K562 (cell line): ENCODE results near the gene ZNF23. TPM values are rescaled to one million over a fixed set of nuclear protein-coding genes. Genes with fewer than 3 reads are reported as not detected.

Experiments used
- ATAC-seq: fragments of 200-7000 bp; cut with Tn5 transposase; 3 replicates; pipeline ENCODE4 v1.9.1; 2020; ENCODE audit warnings: moderate library complexity
- BruUV-seq: library from RNA; stranded (reverse); fragments of 400-500 nt; replicated peaks from 2 replicates; lab custom pipeline; 2021; lab: Mats Ljungman, UMichigan
- CTCF ChIA-PET: fragments of 300-600 bp; formaldehyde crosslinking; extraction: SDS; loops from one replicate; lab custom pipeline; 2021; ENCODE audit warnings: low intra/inter-chr PET ratio; lab: Yijun Ruan, JAX
- POLR2A ChIA-PET: fragments of 300-600, 350-650 bp; sonication (Branson Sonifier 250); formaldehyde crosslinking; extraction: SDS; loops from one replicate; lab custom pipeline; 2021; ENCODE audit warnings: antibody characterized with exemption, inconsistent platforms; lab: Yijun Ruan, JAX
- DNase-seq, 4 experiments: peaks; one replicate each; pipeline versions ENCODE4 v3.0.0 to v3.0.0-alpha.2; 2011 to 2018; ENCODE audit warnings: low spot score in 3 of 4, mixed read lengths in 3 of 4; ENCODE audit errors: extremely low read depth in 1 of 4
- FAIRE-seq: peaks from 2 replicates; lab custom pipeline; 2011; peaks lifted over from hg19 to GRCh38; lab: Jason Lieb, UNC
- H2AFZ ChIP-seq: 2 replicates; pipeline ENCODE4 v1.6.0; 2011; ENCODE audit warnings: low read depth, low read length, control low read depth, inconsistent platforms
- H3K27ac ChIP-seq: fragments of 200-600 bp; 3 replicates; pipeline ENCODE4 v1.8.0; 2011; ENCODE audit warnings: low read depth, mild to moderate bottlenecking, control low read depth, inconsistent platforms, low read length, moderate library complexity, mixed read lengths; ENCODE audit errors: extremely low read depth
- H3K27me3 ChIP-seq, 2 experiments: fragments of 300-600 bp in 1 of 2; 2 replicates in 1 of 2; 3 replicates in 1 of 2; pipeline versions ENCODE4 v1.6.0 to v1.8.0; 2011; ENCODE audit warnings: inconsistent platforms in 2 of 2, low read length in 2 of 2, mild to moderate bottlenecking in 1 of 2, mixed read lengths in 1 of 2, moderate library complexity in 1 of 2; ENCODE audit not compliant: control insufficient read depth in 2 of 2, insufficient read depth in 2 of 2
- H3K36me3 ChIP-seq: fragments of 300-600 bp; 3 replicates; pipeline ENCODE4 v1.8.0; 2011; ENCODE audit warnings: mild to moderate bottlenecking, low read length, inconsistent platforms; ENCODE audit not compliant: control insufficient read depth, insufficient read depth
- H3K4me1 ChIP-seq, 2 experiments: fragments of 200-600 bp in 1 of 2; replicated peaks in 1 of 2; 2 replicates in 1 of 2; 3 replicates in 1 of 2; pipeline versions ENCODE4 v1.5.1 to v1.8.0; 2011; ENCODE audit warnings: inconsistent platforms in 2 of 2, low read length in 2 of 2, mild to moderate bottlenecking in 1 of 2, mixed read lengths in 1 of 2, moderate library complexity in 1 of 2; ENCODE audit not compliant: control insufficient read depth in 2 of 2, insufficient read depth in 2 of 2
- H3K4me2 ChIP-seq: 2 replicates; pipeline ENCODE4 v1.6.1; 2011; ENCODE audit warnings: low read length, control low read depth, inconsistent platforms, mixed read lengths; ENCODE audit not compliant: insufficient read depth
- H3K4me3 ChIP-seq: fragments of 200-600 bp; sonication (generic), shearing (Covaris generic); 2 replicates; pipeline ENCODE4 v1.5.1; 2016; ENCODE audit warnings: control low read depth, inconsistent platforms
- H3K79me2 ChIP-seq: fragments of 200-600 bp; 3 replicates; pipeline ENCODE4 v1.8.0; 2011; ENCODE audit warnings: low read length, inconsistent platforms; ENCODE audit not compliant: control insufficient read depth, insufficient read depth
- H3K9ac ChIP-seq, 2 experiments: 2 replicates each; pipeline versions ENCODE4 v1.6.0 to v1.6.1; 2011; ENCODE audit warnings: low read depth in 2 of 2, low read length in 2 of 2, control low read depth in 1 of 2, inconsistent platforms in 1 of 2, mild to moderate bottlenecking in 1 of 2, mixed read lengths in 1 of 2; ENCODE audit not compliant: insufficient read depth in 1 of 2
- H3K9me1 ChIP-seq: one replicate; pipeline ENCODE4 v1.6.0; 2011; ENCODE audit warnings: inconsistent platforms, mild to moderate bottlenecking, low read length, moderate library complexity; ENCODE audit not compliant: control insufficient read depth, insufficient read depth
- H3K9me3 ChIP-seq: replicated peaks from 2 replicates; pipeline ENCODE4 v1.5.1; 2011; ENCODE audit warnings: low read depth, low read length, inconsistent platforms; ENCODE audit not compliant: control insufficient read depth, insufficient read depth
- H4K20me1 ChIP-seq: replicated peaks from 2 replicates; pipeline ENCODE4 v1.6.1; 2011; ENCODE audit warnings: low read length, inconsistent platforms, mixed read lengths; ENCODE audit not compliant: control insufficient read depth, insufficient read depth
- COPS2 ChIP-seq: fragments of 450-650 bp; conservative IDR thresholded peaks from 2 replicates; pipeline ENCODE4 v1.6.1; 2016; ENCODE audit warnings: mild to moderate bottlenecking, moderate library complexity
- DACH1 ChIP-seq: fragments of 450-650 bp; IDR thresholded peaks from 2 replicates; pipeline ENCODE4 v1.6.1; 2018; ENCODE audit not compliant: partially characterized antibody
- DIDO1 ChIP-seq: fragments of 450-650 bp; IDR thresholded peaks from 2 replicates; pipeline ENCODE4 v1.6.1; 2016; ENCODE audit warnings: low read depth, missing biosample characterization, missing genetic modification characterization
- EP300 ChIP-seq: IDR thresholded peaks from 2 replicates; pipeline ENCODE4 v1.6.1; 2012; ENCODE audit warnings: low read length, improper control_type of control experiment
- KLF10 ChIP-seq: fragments of 250-450 bp; sonication (Bioruptor Pico); IDR thresholded peaks from 2 replicates; pipeline ENCODE4 v1.6.1; 2021; ENCODE audit warnings: matching md5 sums
- MTA2 ChIP-seq: fragments of 450-650 bp; IDR thresholded peaks from 2 replicates; pipeline ENCODE4 v1.6.1; 2016; ENCODE audit warnings: low read depth
- RBBP5 ChIP-seq: fragments of 200-600 bp; sonication (generic); IDR thresholded peaks from 2 replicates; pipeline ENCODE4 v1.6.1; 2012; ENCODE audit warnings: borderline replicate concordance, mild to moderate bottlenecking, low read length, control low read depth, inconsistent platforms; ENCODE audit not compliant: insufficient read depth, poor library complexity, severe bottlenecking
- RBM14 ChIP-seq: fragments of 200-400 bp; formaldehyde crosslinking; IDR thresholded peaks from 2 replicates; pipeline ENCODE4 v1.6.1; 2018; ENCODE audit warnings: low read depth, mild to moderate bottlenecking, low read length, moderate library complexity, borderline replicate concordance; ENCODE audit not compliant: insufficient read depth
- RFX7 ChIP-seq: fragments of 250-450 bp; sonication (Bioruptor Pico); IDR thresholded peaks from 2 replicates; pipeline ENCODE4 v1.5.1; 2021; ENCODE audit warnings: mild to moderate bottlenecking
- SIRT6 ChIP-seq: IDR thresholded peaks from one replicate; pipeline ENCODE4 v1.6.1; 2012; ENCODE audit warnings: low read depth, mild to moderate bottlenecking, control low read depth, inconsistent platforms, low read length, moderate library complexity
- STAT5A ChIP-seq: IDR thresholded peaks from 2 replicates; pipeline ENCODE4 v1.6.1; 2012; ENCODE audit warnings: low read length, inconsistent platforms, borderline replicate concordance
- ZEB2 ChIP-seq: fragments of 450-650 bp; IDR thresholded peaks from 2 replicates; pipeline ENCODE4 v1.6.1; 2016
- WGBS: fragments of 100-300 bp; shearing (Covaris generic); methylation state at CpG from one replicate; pipeline ENCODE4 v1.1.6; 2016; ENCODE audit warnings: low coverage, mixed read lengths; ENCODE audit not compliant: insufficient coverage; ENCODE audit errors: missing lambda C conversion rate; 5-methylcytosine and 5-hydroxymethylcytosine counted together
- in situ Hi-C: fragments of 300-500 bp; cut with MboI; formaldehyde crosslinking; loops from 4 replicates; pipeline ENCODE4 v1.15.0; 2018; ENCODE audit warnings: inconsistent platforms, mixed read lengths
- intact Hi-C: fragments of 100-400 bp; cut with micrococcal nuclease; formaldehyde crosslinking; loops from 2 replicates; pipeline ENCODE4 v1.14.2; 2022
- polyA plus RNA-seq, 8 experiments: library from polyadenylated mRNA; depleted of rRNA in 4 of 8; stranded (reverse) in 5 of 8; unstranded in 3 of 8; fragments of >200 nt; fragmentation: Nextera tagmentation in 2 of 8; fragmentation: Illumina TruSeq in 1 of 8; extraction: Ambion mirVana in 2 of 8; extraction: Trizol in 1 of 8; gene quantifications; 2 replicates each; pipeline versions ENCODE4 v1.2.1 to v1.2.3, GENCODE V29; 2011 to 2014; ENCODE audit warnings: inconsistent platforms in 1 of 8, missing spikeins in 1 of 8
- total RNA-seq, 7 experiments: library from RNA; depleted of rRNA in 6 of 7; stranded (reverse); fragments of >200 nt in 6 of 7; fragmentation: Illumina TruSeq in 2 of 7; extraction: Trizol in 2 of 7; gene quantifications; 2 replicates each; pipeline versions ENCODE4 v1.2.1 to v1.2.3, GENCODE V29; 2011 to 2021; ENCODE audit warnings: low replicate concordance in 1 of 7
- TF ChIP-seq, protein P1 (sequence below): fragments of 450-650 bp; formaldehyde crosslinking; IDR thresholded peaks from 2 replicates; pipeline ENCODE4 v1.4.0; 2020; ENCODE audit warnings: mild to moderate bottlenecking, moderate library complexity
- TF ChIP-seq, protein P2 (sequence below): sonication (generic); formaldehyde crosslinking; IDR thresholded peaks from 2 replicates; pipeline ENCODE4 v1.8.0; 2022; ENCODE audit warnings: mild to moderate bottlenecking, missing genetic modification reagents
- TF ChIP-seq, protein P3 (sequence below): fragments of 250-450 bp; sonication (Bioruptor Pico); IDR thresholded peaks from 2 replicates; pipeline ENCODE4 v1.4.0; 2020; ENCODE audit warnings: mild to moderate bottlenecking, moderate library complexity

The ZNF23 gene
- total and polyA plus RNA-seq, 9 of the 15 experiments (the other 6 are each of a cell fraction or from before 2014, with no cell fraction given), result 4.7 to 13.4 (median 11.2) TPM

DNA sequence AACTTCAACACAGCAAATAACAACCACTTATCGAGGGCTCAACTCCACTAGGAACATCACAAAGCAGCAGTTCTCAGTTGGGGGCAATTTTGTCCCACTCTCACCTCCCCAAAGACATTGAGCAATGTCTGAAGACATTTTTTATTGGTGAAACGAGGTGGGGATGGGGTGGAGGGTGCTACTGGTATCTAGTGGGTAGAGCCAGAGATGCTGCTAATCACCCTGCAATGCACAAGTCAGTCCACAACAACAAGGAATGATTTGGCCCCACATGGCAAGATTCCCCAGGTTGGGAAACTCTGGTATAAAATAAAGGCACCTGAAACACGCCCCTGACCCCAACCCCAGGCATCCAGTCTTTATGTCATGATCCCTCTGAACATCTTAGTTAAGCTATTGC, 53.5 kb downstream of the ZNF23 start:
- Histone ChIP-seq H4K20me1 (0 out of 2 replicates have a peak, but pooled peaks cover 12% of the 10 kb centered on the region), H3K9me1 (no peaks in the 10 kb centered on the region), H3K4me1 (peaks cover 0 to 10% of the 10 kb centered on the region in 2 experiments; a peak in 3 of 5 replicates), H3K4me2 (no peak overlapping the region), H3K79me2 (no peaks in the 10 kb centered on the region), H3K9me3 (no peaks in the 10 kb centered on the region; the same call in 1 of the 2 replicates), H3K27me3 (peaks cover 10 to 42% of the 10 kb centered on the region in 2 experiments), H2AFZ (no peak overlapping the region), H3K9ac (no peak overlapping the region), H3K27ac (no peak overlapping the region), H3K36me3 (no peaks in the 10 kb centered on the region), H3K4me3 (no peak overlapping the region)
- ChIA-PET POLR2A (interaction anchor here (0.5 kb wide), 1 partner anchor 23 kb away, joined by 3 read pairs; no protein-coding TSS in a partner anchor), CTCF (no interaction called here)
- ATAC-seq (no peak), DNase-seq (no peak), FAIRE-seq (no peak)
- intact Hi-C loops (no loop called here), in situ Hi-C loops (no loop called here)
- 0% methylated on average over 3 of the region's 3 CpGs for WGBS
- BruUV-seq, result no TSS peak
- TF ChIP-seq DIDO1 (no peak), COPS2 (no peak), RBM14 (no peak), RFX7 (CRISPR knock-in tag) (no peak), KLF10 (CRISPR knock-in tag) (no peak), DACH1 (no peak), STAT5A (no peak), SIRT6 (no peak), RBBP5 (no peak), MTA2 (no peak), EP300 (no peak), ZEB2 (no peak)
- TF ChIP-seq, protein P1, sequence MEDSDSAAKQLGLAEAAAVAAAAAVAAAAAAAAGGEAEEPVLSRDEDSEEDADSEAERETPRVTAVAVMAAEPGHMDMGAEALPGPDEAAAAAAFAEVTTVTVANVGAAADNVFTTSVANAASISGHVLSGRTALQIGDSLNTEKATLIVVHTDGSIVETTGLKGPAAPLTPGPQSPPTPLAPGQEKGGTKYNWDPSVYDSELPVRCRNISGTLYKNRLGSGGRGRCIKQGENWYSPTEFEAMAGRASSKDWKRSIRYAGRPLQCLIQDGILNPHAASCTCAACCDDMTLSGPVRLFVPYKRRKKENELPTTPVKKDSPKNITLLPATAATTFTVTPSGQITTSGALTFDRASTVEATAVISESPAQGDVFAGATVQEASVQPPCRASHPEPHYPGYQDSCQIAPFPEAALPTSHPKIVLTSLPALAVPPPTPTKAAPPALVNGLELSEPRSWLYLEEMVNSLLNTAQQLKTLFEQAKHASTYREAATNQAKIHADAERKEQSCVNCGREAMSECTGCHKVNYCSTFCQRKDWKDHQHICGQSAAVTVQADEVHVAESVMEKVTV (CRISPR knock-in tag), result no peak
- TF ChIP-seq, protein P2, sequence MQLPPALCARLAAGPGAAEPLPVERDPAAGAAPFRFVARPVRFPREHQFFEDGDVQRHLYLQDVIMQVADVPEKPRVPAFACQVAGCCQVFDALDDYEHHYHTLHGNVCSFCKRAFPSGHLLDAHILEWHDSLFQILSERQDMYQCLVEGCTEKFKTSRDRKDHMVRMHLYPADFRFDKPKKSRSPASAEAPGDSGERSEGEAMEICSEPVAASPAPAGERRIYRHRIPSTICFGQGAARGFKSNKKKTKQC (CRISPR knock-in tag), result no peak
- TF ChIP-seq, protein P3, sequence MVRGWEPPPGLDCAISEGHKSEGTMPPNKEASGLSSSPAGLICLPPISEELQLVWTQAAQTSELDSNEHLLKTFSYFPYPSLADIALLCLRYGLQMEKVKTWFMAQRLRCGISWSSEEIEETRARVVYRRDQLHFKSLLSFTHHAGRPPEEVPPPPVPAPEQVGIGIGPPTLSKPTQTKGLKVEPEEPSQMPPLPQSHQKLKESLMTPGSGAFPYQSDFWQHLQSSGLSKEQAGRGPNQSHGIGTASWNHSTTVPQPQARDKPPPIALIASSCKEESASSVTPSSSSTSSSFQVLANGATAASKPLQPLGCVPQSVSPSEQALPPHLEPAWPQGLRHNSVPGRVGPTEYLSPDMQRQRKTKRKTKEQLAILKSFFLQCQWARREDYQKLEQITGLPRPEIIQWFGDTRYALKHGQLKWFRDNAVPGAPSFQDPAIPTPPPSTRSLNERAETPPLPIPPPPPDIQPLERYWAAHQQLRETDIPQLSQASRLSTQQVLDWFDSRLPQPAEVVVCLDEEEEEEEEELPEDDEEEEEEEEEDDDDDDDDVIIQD (CRISPR knock-in tag), result no peak
